GM18858 (cell line): ENCODE data around the gene HINFP.
"Not testable (repeated sequence)": the region's sequence is repeated elsewhere in the genome, so short reads cannot be mapped to it uniquely, and the experiment has no call there.

Experiments
- ATAC-seq: cut with Tn5 transposase; IDR thresholded peaks from one replicate; pipeline ENCODE4 v1.9.1; 2021; ENCODE audit not compliant: unreplicated experiment

The HINFP gene

DNA sequence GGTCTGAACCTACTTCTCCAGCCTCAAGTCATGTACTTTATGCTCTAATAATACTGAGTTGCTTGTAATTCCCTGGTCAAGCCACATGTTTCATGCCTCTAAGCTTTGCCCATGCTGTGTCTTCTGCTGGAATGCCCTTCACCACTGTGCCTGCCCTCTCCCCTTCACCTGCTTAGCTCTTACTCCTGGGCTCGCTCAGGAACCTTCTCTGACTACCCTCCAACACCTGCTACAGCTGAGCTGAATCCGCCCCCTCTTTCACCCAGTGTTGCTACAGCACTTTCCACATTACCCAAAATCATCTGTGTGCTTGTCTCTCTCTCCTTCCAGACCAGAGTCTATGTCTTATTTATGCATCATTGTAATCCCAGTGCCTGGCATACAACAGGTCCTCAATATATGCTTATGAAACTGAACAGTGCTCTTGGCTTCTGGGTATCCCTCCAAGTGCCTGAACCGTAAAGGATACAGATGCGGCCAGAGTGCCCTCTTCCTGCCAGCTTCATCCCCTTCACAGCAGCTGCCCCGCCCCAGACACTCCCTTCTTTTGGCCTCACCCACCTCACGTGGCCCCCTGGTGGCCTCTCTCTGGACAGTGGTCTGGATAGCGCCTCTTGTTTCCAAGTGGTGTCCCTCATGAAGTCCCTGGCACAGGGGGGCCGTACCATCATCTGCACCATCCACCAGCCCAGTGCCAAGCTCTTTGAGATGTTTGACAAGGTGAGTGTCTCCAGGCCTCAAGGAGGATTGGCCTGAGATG lies 34.5 kb downstream of the HINFP start:
- ATAC-seq: no peak

DNA sequence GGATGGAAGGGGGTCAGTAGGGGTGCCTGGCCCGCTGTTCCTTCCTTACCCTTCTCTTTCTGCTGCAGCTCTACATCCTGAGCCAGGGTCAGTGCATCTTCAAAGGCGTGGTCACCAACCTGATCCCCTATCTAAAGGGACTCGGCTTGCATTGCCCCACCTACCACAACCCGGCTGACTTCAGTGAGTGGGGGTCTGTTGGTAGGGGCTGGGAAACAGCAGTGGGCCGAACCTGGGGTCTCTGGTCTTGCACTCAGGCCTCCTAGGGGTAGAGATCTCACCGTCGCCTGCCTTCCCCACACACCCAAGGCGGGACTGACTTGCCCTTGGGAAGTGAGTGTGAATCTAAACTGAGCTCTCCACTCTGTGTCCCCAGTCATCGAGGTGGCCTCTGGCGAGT lies 35.1 kb downstream of the HINFP start:
- no peak for ATAC-seq

DNA sequence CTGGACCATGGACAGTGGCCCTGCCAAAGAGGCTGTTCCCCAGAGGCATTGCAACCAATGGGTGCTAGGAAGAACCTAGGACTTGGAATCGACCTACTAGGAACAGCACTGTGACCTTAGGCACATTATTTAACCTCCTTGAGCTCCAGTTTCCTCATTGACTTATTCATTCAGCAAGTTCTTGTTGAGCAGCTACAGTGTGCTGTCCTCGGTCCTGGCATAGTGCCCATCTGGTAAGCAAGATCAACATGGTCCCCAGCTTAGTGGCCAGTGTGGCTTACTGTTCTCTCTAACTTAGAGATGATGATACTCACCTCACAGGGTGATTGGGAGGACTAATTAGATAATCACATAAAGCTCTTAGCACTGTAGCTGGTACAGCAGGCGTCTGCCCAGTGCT lies 35.7 kb downstream of the HINFP start:
- no peak for ATAC-seq

DNA sequence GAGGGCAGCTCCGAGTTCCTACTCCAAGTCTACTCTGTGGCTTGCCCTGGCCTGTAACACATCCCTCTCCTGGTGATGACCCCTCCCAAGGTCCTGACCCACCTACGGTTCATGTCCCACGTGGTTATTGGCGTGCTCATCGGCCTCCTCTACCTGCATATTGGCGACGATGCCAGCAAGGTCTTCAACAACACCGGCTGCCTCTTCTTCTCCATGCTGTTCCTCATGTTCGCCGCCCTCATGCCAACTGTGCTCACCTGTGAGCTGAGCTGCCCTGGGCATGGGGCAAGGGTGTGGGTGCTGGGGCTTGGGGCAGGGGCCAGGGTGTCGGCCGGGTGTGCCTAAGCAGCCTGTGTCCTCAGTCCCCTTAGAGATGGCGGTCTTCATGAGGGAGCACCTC lies 37.1 kb downstream of the HINFP start:
- no peak for ATAC-seq

DNA sequence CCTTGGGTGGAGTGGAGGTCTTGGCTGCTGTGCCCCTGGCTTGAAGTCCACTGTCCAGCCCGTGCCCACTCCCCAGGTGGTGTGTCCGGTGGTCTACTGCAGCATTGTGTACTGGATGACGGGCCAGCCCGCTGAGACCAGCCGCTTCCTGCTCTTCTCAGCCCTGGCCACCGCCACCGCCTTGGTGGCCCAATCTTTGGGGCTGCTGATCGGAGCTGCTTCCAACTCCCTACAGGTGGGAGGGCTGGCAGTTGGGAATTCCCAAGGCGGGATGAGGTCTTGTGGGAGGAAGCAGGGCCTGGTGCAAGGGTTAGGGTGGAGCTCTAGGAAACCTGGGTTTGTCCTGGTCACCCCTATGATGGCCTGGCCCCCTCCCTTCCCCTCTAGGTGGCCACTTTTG lies 38.8 kb downstream of the HINFP start:
- ATAC-seq: no peak

DNA sequence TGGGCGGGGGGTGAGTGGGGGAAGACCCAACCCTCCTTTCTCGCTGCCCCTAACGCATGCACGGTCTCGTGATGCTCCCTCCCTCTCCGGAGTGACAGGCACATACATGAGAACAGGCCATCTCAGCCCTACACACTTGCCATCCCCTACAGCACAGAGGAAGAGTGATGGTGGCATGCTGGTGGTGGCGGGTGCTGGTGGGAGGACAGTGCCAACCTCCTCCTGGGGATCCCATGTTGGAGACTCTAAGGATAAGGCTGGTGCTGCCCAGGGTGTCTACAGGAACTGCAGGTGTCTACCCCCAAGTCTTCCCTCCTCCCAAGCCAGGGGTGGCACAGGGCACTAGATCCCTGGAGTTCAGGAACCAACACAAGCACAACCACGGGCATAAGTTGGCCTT lies 40.5 kb downstream of the HINFP start:
- ATAC-seq: no peak

DNA sequence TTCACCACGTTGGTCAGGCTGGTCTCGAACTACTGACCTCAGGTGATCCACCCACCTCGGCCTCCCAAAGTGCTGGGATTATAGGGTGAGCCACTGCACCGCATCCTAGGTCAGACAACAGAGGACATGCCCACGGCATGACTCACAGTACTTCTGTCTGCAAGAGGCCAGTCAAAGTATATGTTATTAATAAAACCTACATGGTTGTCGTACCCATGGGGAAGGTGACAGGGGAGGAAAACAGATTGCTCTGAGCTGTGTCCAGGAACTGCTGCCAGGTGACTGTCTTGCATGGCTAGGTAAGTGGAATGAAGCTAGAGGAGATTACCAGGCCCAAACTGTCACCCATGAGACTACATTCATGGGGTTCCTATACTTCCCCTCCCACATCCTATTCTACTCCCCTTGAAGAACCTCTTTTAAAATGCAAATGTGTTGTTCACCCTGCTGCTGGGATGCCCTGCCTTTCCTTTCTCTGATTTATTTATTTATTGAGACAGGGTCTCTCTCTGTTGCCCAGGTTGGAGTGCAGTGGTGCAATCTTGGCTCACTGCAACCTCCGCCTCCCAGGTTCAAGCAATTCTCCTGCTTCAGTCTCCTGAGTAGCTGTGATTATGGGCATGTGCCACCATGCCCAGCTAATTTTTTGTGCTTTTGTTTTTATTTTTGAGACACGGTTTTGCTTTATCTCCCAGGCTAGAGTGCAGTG lies 45.1 kb downstream of the HINFP start:
- no peak for ATAC-seq

DNA sequence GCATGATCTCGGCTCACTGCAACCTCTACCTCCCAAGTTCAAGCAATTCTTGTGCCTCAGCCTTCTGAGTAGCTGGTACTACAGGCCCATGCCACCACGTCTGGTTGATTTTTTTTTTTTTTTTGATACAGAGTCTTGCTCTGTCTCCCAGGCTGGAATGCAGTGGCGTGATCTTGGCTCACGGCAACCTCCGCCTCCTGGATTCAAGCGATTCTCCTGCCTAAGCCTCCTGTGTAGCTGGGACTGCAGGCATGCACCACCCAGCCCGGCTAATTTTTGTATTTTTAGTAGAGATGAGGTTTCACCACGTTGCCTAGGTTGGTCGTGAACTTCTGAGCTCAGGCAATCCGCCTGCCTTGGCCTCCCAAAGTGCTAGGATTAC lies 45.7 kb downstream of the HINFP start:
- not testable (repeated sequence) for ATAC-seq

DNA sequence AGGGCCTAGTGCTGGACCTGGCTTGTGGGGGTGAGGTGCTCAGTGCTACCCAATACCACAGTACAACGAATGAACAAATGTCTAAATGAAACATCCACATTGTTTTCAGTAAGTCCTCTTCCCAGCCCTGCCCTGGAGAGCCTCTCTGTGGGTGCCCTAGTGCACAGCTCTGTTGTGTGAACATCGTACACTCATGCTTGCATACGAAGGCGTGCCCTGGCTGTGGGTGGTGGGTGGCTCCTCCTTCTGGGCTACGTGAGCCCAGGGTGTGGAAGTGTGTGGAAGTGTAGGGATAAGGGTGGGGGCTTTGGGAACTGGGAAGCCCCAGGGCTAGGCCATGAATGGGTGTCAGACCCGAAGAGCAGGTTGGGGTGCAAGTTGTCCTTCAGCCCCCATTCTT lies 46.6 kb downstream of the HINFP start:
- no peak for ATAC-seq

DNA sequence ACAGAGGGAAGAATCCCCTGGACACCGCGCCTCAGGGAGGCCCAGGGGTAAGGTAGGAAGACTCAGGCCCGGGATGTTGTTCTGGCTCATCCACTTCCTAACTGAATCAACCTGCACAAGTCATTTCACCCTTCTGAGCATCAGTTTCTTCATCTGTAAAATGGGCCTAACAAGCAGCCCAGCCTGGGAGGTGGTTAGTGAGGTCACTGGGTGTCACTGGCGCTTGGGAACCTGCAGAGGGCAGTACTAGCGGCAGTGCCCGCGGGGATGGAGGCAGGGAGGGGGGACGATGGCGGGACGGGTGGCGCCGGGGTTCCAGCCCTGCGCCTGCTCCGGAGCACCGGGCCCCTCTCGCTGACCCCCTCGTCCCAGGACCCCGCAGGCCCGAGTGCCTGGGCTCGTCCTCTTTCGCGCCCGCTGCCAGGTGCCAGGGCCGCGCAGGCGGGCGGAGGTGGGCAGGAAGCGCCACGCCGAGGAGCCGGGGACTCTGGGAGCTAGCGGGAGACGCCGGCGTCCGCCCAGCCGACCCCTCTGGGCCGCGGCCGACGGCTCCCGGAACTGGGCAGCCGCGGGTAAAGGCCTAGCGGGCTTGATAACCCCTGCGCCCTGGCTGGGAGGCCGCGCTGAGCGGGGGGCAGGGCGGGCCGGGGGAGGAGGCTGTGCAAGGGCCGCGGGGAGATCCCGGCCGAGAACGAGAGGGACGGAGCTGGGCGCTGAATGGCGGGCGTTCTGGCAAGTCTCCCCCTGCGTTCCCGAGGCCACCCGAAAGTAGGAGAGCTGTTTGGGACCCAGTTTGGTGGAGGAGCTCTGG lies 47.3 kb downstream of the HINFP start, which contains the start of gene NLRX1:
NLRX1 (plus strand) TSS at position 255 of the 811 bp plus-strand sequence. CDS start 2,679 bp downstream, outside the sequence.
- ATAC-seq: peak; percentile 78

DNA sequence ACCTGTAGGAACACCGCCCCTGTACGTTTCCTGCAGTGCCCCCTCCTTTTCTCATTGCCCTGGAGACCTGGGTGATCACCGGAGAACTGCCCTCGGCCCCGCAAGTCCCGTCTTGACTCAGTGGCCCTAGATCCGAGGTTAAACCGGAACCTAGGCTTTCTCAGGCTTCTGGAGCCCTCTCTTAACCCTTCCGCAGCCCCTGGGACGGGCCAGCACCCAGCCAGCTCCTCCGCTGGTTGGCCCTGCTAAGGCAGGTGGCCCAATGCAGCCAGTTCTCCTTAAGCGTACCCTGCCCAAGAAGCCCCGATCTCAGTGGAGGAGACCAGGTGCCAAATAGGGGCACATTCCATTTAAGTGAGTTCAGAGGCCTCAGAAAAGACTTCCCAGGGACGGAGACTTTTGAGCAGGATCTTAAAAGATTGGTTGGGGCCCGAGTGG lies 47.9 kb downstream of the HINFP start:
- ATAC-seq: no peak

DNA sequence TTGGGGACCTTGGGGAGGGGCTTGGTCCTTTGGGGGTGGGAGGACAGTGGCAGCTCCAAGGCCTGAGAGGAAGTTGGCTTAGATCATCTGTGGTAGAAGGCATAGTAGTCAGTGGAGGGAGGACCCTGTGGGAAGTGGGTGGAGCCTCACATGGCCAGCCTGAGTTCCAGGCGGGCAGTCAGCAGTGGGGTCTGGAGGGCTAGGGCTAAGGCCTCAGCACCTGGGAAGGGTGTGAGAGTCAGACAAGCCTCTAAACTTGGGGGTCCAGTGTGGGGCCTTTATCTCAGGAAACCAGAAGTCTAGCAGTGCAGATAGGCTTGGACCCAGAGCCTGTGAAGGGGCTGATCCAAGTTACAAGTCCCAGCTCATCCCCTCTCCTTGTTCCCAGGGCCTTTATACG lies 51.1 kb downstream of the HINFP start:
- no peak for ATAC-seq

DNA sequence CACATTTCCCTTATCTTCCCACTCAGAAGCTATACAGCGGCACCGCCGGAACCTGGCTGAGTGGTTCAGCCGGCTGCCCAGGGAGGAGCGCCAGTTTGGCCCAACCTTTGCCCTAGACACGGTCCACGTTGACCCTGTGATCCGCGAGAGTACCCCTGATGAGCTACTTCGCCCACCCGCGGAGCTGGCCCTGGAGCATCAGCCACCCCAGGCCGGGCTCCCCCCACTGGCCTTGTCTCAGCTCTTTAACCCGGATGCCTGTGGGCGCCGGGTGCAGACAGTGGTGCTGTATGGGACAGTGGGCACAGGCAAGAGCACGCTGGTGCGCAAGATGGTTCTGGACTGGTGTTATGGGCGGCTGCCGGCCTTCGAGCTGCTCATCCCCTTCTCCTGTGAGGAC lies 52.1 kb downstream of the HINFP start:
- ATAC-seq: no peak

DNA sequence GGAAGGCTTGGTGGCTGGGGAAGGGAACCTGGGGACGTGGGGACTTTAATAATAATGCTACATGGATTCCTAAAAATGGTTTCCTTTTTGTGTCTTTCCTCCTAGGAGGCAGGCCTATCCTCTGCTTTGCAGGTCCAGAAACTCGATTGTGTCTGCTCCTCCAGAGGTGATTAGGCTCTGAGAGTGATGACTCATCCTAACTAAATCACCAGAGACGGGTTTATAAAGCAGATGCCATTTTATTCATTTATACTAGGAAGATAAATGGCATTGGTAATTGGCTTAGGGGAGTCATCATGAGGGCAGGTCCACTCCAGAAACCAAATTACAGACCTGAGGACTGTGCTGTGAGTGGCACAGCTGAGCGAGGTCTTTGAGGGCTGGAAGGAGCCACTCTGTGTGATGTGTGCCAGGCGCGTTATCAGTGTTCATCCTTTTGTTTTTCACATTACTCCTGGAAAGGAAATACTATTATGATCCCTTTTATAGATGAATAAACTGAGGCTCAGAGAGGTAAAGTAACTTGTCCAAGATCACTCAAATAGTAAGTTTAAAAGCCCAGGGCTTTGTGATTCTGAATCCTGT lies 54.2 kb downstream of the HINFP start:
- ATAC-seq: no peak

DNA sequence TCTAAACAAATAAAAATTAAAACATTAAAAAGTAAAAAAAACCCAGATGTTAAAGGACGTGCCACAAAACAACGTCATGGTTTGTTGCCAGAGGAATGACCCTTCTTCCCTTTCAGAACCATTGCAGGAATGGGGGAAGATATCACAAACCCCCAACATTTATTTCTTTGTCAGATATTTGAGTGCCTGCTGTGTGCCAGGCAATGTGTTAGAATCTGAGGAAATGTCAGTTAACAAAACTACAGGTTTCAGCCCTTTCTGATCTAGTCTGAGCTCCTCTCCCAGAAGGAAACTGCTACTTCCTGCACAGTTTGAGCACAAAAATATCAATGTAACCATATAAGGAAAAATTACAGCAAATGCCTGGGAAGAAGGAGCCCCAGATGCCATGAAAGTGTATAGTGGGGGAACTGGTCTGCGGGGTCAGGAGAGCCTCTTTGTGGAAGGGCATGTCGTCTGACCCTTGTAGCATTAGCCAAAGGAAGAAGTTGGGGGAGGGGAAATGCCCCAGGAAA lies 56.8 kb downstream of the HINFP start:
- ATAC-seq: no peak

DNA sequence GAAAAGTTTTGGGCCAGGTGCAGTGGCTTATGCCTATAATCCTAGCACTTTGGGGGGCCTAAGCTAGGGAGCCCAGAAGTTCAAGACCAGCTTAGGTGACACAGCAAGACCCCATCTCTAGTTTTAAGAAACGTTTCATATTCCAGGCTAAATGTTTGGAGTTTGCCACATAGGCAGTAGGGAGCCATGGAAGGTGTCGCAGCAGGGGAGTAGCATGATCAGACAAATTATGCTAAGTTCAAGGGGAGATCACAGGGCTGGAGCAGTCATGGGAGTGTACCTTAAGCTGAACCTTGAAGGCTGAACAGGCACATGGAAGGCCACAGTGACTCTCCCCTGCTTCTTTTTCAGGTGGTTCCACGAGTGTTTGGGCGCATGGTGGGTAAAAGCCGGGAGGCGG lies 58.0 kb downstream of the HINFP start:
- ATAC-seq: no peak

DNA sequence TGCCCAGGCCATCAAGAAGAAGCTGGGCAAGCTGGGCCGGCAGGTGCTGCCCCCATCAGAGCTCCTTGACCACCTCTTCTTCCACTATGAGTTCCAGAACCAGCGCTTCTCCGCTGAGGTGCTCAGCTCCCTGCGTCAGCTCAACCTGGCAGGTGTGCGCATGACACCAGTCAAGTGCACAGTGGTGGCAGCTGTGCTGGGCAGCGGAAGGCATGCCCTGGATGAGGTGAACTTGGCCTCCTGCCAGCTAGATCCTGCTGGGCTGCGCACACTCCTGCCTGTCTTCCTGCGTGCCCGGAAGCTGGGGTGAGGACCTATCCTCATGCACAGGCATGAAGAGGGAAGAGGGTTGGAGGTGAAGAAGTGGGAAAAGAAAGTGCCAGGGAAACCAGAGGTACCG lies 58.6 kb downstream of the HINFP start:
- no peak for ATAC-seq

DNA sequence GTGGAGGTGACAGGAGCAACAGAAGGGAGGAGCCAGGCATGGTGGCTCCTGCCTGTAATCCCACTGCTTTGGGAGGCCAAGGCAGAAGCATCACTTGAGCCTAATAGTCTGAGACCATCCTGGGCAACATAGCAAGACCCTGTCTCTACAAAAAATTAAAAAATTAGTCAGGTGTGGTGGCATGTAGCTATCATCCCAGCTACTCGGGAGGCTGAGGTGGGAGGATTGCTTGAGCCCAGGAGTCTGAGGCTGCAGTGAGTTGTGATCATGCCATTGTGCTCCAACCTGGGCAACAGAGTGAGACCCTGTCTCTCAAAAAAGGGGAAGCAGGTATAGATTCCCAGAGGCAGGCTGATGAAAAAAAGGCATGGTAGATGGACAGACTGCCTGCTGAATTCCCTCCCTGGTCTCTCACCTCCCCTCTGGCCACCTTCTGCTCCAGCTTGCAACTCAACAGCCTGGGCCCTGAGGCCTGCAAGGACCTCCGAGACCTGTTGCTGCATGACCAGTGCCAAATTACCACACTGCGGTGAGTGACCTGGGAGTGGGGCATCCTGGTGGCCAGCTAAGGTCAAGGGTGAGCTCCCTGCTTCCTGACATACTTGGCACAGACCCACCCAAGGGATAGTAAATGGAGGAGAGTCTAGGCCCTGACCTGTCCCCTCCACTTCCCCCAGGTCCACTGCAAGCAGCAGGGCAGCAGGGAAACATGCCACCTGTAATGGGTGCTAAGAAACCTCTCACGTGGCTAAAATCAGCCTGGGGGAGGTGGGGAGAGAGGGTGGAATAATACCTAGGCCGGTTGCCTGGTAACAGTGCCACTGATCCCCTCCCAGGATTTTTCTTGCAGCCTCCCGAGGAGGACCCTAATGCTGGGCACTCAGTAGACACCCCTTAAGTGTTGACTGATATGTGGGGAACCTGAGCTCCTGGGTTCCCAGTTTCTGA lies 59.6 kb downstream of the HINFP start:
- no peak for ATAC-seq

DNA sequence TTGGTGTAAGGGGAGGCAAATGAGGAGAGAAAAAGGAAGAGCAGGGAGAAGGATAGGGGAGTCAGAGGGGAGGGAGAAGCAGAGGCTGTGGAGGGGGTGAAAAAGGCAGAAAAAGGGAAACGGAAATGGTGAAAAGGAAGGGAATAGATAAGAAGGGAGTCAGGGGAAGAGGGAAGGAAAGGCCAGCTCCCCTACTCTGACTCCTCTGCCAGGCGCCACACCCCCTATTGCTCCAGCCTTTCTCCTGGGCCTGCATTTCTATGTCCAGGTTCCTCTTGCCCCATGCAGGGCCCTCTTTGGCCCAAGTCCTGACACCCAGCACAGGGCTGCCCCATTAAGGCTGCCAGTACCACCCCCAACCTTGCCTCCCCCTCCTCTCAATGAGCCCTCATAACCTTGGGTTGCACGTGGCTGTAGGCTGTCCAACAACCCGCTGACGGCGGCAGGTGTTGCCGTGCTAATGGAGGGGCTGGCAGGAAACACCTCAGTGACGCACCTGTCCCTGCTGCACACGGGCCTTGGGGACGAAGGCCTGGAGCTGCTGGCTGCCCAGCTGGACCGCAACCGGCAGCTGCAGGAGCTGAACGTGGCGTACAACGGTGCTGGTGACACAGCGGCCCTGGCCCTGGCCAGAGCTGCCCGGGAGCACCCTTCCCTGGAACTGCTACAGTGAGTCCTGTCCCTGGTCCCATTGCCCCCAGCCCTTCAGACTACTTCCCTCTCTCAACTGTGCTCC lies 60.5 kb downstream of the HINFP start:
- no peak for ATAC-seq
